ENCODE measurements around the gene CTCFL. TPM values are rescaled to one million over a fixed set of nuclear protein-coding genes. Genes with fewer than 3 reads are reported as not detected.

CTCFL gene
- total RNA-seq, 2 donors from 2014 or later, result not detected

DNA sequence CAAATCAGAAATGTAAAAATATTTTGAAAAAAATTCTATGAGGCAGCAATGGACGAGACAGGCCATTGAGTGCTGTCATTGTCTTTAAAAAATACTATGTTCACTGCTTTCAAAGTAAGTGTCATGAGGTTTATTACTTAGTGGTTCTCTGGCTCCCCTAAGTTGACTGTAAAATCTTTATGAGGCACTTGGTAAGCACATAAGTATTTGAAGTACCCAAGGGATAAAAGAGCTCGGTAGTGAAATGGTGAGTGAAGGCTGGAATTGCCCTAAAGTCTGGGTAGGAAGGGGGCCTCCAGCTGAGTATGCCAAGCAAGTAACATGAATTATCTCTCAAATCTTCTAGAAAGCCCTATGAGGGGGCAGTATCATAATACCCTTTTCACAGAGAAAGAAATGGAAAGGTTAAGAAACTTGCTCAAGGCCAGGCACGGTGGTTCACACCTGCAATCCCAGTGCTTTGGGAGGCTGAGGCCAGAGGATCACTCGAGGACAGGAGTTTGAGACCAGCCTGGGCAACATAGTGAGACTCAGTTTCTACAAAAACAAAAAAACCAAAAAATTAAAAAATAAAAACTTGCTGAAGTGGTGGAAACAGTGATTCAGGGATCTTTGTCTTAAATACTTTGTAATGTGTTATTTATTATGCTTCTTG is 5.5 kb upstream of the CTCFL start:
- Histone ChIP-seq H3K36me3 (replicated peaks in 1 of 2; ENCODE audit: insufficient read depth in 1 of 2, low read depth in 2 of 2) (no peaks in the 10 kb centered on the region), H3K27ac (no peak overlapping the region), H3K9me3 (no peaks in the 10 kb centered on the region), H3K4me1 (no peaks in the 10 kb centered on the region), H3K27me3 (no peaks in the 10 kb centered on the region), H3K4me3 (no peak overlapping the region)
- 66 to 69% methylated on average over 4 of the region's 4 CpGs for WGBS, 2 donors
- TF ChIP-seq POLR2A (IDR thresholded peaks at IDR 0.05), result no peak
- TF ChIP-seq, protein P1, sequence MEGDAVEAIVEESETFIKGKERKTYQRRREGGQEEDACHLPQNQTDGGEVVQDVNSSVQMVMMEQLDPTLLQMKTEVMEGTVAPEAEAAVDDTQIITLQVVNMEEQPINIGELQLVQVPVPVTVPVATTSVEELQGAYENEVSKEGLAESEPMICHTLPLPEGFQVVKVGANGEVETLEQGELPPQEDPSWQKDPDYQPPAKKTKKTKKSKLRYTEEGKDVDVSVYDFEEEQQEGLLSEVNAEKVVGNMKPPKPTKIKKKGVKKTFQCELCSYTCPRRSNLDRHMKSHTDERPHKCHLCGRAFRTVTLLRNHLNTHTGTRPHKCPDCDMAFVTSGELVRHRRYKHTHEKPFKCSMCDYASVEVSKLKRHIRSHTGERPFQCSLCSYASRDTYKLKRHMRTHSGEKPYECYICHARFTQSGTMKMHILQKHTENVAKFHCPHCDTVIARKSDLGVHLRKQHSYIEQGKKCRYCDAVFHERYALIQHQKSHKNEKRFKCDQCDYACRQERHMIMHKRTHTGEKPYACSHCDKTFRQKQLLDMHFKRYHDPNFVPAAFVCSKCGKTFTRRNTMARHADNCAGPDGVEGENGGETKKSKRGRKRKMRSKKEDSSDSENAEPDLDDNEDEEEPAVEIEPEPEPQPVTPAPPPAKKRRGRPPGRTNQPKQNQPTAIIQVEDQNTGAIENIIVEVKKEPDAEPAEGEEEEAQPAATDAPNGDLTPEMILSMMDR (IDR thresholded peaks at IDR 0.05), result no peak
- intact Hi-C loops (cut with DNase I), result no loop called here
- DNase-seq (no peak), ATAC-seq (no peak)

DNA sequence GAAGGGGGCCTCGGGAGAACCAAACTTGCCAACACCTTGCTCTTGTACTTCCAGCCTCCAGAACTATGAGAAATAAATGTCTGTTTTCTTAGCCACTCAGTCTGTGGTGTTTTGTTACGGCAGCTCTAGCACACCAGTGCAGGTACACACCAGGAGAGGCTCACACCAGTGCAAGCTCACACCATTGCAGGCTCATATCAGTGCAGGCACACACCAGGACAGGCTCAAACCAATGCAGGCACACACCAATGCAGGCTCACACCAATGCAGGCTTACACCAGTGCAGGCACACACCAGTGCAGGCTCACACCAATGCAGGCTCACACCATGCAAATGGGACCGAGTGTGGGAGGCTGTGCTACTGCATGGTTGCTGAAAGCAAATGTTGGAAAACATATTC is 4.9 kb upstream of the CTCFL start:
- no peak overlapping the region for H3K27ac ChIP-seq
- 52 to 72% methylated on average over 2 to 3 of the region's 3 CpGs for WGBS, 2 donors
- H3K27me3 ChIP-seq, result no peaks in the 10 kb centered on the region
- no peak for DNase-seq
- no peak for TF ChIP-seq POLR2A (IDR thresholded peaks at IDR 0.05)
- TF ChIP-seq, protein P1 (IDR thresholded peaks at IDR 0.05), result no peak
- ATAC-seq, result no peak
- H3K4me1 ChIP-seq, result no peaks in the 10 kb centered on the region
- no peak overlapping the region for H3K4me3 ChIP-seq
- no peaks in the 10 kb centered on the region for H3K36me3 ChIP-seq (replicated peaks in 1 of 2; ENCODE audit: insufficient read depth in 1 of 2, low read depth in 2 of 2)
- intact Hi-C loops (cut with DNase I), result loop anchor here (10.0 kb wide), 1 partner anchor 675 kb away; no protein-coding TSS in a partner anchor
- no peaks in the 10 kb centered on the region for H3K9me3 ChIP-seq

GRCh38 chr20:57529160-57529585 is 4.2 kb upstream of the CTCFL start:
- intact Hi-C loops (cut with DNase I), result loop anchor here (10.0 kb wide), 1 partner anchor 676 kb away; no protein-coding TSS in a partner anchor
- H3K36me3 ChIP-seq (replicated peaks in 1 of 2; ENCODE audit: insufficient read depth in 1 of 2, low read depth in 2 of 2), result no peaks in the 10 kb centered on the region
- H3K27ac ChIP-seq, result no peak overlapping the region
- ATAC-seq (no peak), DNase-seq (no peak)
- 65 to 68% methylated on average over 8 of the region's 8 CpGs for whole genome bisulfite sequencing, 2 donors
- no peaks in the 10 kb centered on the region for H3K9me3 ChIP-seq
- TF ChIP-seq, protein P1 (IDR thresholded peaks at IDR 0.05), result no peak
- TF ChIP-seq POLR2A (IDR thresholded peaks at IDR 0.05), result no peak
- no peaks in the 10 kb centered on the region for H3K27me3 ChIP-seq
- H3K4me1 ChIP-seq, result no peaks in the 10 kb centered on the region
- no peak overlapping the region for H3K4me3 ChIP-seq

DNA sequence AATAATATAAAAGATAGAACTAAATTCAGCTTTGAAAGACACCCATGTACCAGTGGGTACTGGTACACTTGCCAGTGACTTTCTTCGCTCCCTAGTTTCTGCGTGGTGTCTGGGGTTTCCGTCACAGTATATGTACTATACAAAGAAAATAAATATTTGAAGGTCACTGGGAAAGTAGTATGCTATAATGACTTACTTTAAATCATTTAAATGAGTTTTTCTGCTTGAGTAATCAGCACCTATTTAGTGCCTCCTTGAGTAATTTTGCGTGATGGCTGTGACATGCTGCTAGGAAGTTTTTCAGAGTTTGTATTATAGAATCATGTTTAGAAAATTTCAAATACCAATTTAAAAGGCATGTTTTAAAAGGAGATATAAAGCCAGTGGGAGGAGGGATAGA is 3.2 kb upstream of the CTCFL start:
- Histone ChIP-seq H3K36me3 (replicated peaks in 1 of 2; ENCODE audit: insufficient read depth in 1 of 2, low read depth in 2 of 2) (no peaks in the 10 kb centered on the region), H3K4me3 (no peak overlapping the region), H3K4me1 (no peaks in the 10 kb centered on the region), H3K27me3 (no peaks in the 10 kb centered on the region), H3K9me3 (no peaks in the 10 kb centered on the region), H3K27ac (no peak overlapping the region)
- TF ChIP-seq, protein P1 (IDR thresholded peaks at IDR 0.05), result no peak
- TF ChIP-seq POLR2A (IDR thresholded peaks at IDR 0.05), result no peak
- ATAC-seq (no peak), DNase-seq (no peak)
- WGBS, 2 donors, result 74 to 81% methylated on average over 4 of the region's 4 CpGs
- intact Hi-C loops (cut with DNase I), result loop anchor here (10.0 kb wide), 1 partner anchor 677 kb away; no protein-coding TSS in a partner anchor

DNA sequence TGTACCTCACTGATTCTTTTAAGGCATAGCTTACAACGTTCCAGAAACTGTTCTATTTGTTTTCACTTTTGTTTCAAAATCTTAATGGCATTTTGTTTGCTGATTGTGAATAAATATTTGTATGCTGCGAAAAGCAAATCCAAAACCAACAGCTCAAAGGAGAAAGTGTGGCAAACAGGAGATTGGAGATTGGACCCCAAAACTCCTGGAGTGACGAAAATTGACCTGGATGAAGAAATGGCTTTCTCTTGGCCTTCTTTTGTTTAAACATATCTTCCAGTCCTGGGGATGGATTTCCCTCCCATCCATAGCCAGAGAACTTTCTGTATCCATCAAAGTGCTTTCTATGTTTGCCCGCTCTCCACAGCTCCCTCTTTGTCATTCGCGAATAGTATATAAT is 2.8 kb upstream of the CTCFL start:
- Histone ChIP-seq H3K4me3 (no peak overlapping the region), H3K4me1 (no peaks in the 10 kb centered on the region), H3K27ac (no peak overlapping the region), H3K9me3 (no peaks in the 10 kb centered on the region), H3K27me3 (no peaks in the 10 kb centered on the region), H3K36me3 (replicated peaks in 1 of 2; ENCODE audit: insufficient read depth in 1 of 2, low read depth in 2 of 2) (no peaks in the 10 kb centered on the region)
- WGBS, 2 donors, result 53 to 59% methylated on average over 6 of the region's 6 CpGs
- DNase-seq (no peak), ATAC-seq (no peak)
- intact Hi-C loops (cut with DNase I), result loop anchor here (10.0 kb wide), 1 partner anchor 677 kb away; no protein-coding TSS in a partner anchor
- TF ChIP-seq, protein P1 (IDR thresholded peaks at IDR 0.05), result no peak
- no peak for TF ChIP-seq POLR2A (IDR thresholded peaks at IDR 0.05)
